ENCODE measurements around the gene CDC6. TPM values are rescaled to one million over a fixed set of nuclear protein-coding genes. Genes with fewer than 3 reads are reported as not detected.

CDC6 gene
- total RNA-seq, 4 donors from 2014 or later = 0.27 to 0.75 (median 0.66) TPM; not detected in 1

DNA sequence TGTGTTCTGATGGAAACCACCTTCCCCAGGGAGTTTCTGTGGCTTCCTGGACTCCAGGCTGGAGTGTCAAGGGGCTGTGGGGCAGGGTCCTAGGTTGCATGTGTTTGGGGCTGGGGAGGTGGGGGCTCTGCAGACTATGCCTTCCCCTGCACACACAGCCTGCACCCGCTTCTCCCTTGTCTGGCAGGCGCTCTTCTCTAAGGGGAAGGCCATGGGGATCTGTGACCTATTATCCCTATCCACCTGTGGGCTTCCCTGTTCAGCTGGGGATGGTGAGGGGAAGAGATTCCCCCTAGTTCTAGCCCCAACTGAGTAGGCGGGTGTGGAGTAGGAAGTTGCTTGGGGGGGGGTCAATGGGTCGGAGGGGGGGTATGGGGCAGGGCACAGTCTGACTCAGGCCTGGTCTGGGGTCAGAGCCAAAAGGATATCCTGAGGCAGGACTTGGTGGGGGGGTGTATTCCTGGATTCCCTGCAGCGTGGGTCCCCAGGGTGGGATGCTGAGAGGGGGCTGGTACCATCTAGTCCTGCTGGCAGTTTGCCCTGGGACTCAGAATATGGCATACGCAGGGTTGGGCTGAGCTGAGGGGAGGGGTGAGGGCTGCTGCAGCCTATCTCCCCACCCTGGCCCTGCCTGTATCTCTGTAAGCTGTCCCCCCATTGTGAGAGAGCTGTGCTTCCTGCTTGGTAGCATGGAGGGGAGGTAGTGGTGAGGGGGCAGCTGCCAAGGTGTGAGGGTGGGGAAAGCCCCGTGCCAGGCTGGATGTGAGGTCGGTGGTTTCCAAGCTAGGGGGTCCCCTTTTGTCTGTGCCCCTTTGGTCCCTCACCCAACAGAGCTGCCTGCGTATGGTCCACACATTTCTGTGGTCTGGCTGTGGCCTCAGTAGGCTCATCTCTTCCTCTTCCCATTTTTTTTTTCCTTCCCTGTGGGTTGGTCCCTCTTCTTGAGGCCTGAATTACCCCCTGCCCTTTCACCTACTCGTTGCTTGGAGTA is 36.0 kb downstream of the CDC6 start:
- peak overlapping the region; percentile 82 to 100 (median 90) for H3K4me3 ChIP-seq
- intact Hi-C loops (cut with DNase I; ENCODE audit: low total_unique reads) = no loop called here

GRCh38 chr17:40325156-40326013 is 37.7 kb downstream of the CDC6 start:
- Histone ChIP-seq H3K27ac (peak overlapping the region; percentile 95 to 100 (median 98)), H3K36me3 (no peaks in the 10 kb centered on the region), H3K27me3 (no peaks in the 10 kb centered on the region), H3K9me3 (no peaks in the 10 kb centered on the region), H3K4me3 (no peak overlapping the region), H3K4me1 (peaks cover 95 to 100% of the 10 kb centered on the region in 2 donors)
- DNase-seq (no peak), ATAC-seq (no peak)
- no peak for TF ChIP-seq POLR2A (IDR thresholded peaks at IDR 0.05)
- TF ChIP-seq, protein P1, sequence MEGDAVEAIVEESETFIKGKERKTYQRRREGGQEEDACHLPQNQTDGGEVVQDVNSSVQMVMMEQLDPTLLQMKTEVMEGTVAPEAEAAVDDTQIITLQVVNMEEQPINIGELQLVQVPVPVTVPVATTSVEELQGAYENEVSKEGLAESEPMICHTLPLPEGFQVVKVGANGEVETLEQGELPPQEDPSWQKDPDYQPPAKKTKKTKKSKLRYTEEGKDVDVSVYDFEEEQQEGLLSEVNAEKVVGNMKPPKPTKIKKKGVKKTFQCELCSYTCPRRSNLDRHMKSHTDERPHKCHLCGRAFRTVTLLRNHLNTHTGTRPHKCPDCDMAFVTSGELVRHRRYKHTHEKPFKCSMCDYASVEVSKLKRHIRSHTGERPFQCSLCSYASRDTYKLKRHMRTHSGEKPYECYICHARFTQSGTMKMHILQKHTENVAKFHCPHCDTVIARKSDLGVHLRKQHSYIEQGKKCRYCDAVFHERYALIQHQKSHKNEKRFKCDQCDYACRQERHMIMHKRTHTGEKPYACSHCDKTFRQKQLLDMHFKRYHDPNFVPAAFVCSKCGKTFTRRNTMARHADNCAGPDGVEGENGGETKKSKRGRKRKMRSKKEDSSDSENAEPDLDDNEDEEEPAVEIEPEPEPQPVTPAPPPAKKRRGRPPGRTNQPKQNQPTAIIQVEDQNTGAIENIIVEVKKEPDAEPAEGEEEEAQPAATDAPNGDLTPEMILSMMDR (IDR thresholded peaks at IDR 0.05 in 4 of 5, conservative IDR thresholded peaks at IDR 0.05 in 1 of 5) = no peak
- in situ Hi-C loops (cut with MboI; ENCODE audit: low sequenced_read_pairs in 4 of 4) = no loop called here
- intact Hi-C loops (cut with DNase I; ENCODE audit: low total_unique reads) = no loop called here

More for the DNA sequence above, 36.0 kb downstream of the CDC6 start:
- H3K27me3 ChIP-seq = no peaks in the 10 kb centered on the region
- TF ChIP-seq POLR2A (IDR thresholded peaks at IDR 0.05) = no peak
- TF ChIP-seq, protein P1 (IDR thresholded peaks at IDR 0.05 in 4 of 5, conservative IDR thresholded peaks at IDR 0.05 in 1 of 5) = no peak
- H3K36me3 ChIP-seq = no peaks in the 10 kb centered on the region
- ATAC-seq = no peak
- DNase-seq = peak in 1 of 2 donors; percentile 59
- no peaks in the 10 kb centered on the region for H3K9me3 ChIP-seq
- peak overlapping the region; percentile 95 to 100 (median 98) for H3K27ac ChIP-seq
- in situ Hi-C loops (cut with MboI; ENCODE audit: low sequenced_read_pairs in 4 of 4) = no loop called here
- peaks cover 88 to 99% of the 10 kb centered on the region in 2 donors for H3K4me1 ChIP-seq

DNA sequence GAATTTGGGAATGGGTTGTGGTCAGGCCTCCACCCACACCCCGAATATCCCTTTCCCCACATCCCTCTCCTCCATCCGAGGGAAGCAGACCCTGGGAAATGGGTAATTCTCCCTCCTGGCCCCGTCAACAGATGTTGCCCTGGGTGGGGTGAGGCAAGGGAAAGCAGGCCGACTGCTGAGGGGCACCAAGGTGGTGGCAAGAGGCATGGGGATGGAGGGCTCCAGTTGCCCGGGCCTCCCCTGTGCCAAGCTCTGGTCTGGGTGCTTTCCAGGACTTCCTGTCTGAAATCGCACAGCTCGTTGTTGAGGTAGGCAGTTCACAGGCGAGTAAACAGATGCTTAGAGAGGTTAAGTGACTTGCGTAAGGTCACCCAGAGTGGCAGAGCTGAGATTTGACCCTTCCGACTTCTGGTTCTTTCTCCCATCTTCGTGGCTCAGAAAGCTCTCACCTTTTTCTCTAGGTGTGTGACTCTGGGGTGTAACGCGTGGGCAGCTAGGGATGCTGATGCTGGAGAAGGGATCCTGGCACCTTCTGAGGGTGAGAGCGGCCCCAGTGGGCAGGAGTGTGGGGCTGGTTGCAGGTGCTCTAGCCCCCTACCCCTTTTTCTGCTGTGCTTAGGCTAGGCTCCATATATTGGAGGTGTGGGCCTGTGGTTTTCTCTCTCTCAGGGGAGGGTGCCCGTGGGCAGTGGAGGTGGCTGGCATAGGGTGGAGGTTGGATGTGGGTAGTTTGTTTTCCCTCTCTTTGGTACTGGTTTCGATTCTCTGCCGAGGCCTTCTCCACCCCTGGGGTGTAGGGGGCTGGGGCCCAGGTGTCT is 38.5 kb downstream of the CDC6 start:
- Histone ChIP-seq H3K27ac (peak overlapping the region; percentile 95 to 100 (median 98)), H3K36me3 (no peaks in the 10 kb centered on the region), H3K4me1 (peaks cover 100% of the 10 kb centered on the region in 2 donors), H3K9me3 (no peaks in the 10 kb centered on the region), H3K27me3 (no peaks in the 10 kb centered on the region), H3K4me3 (peak overlapping the region in 1 of 4 donors; percentile 6)
- no peak for ATAC-seq
- in situ Hi-C loops (cut with MboI; ENCODE audit: low sequenced_read_pairs in 4 of 4) = no loop called here
- DNase-seq = peak in 1 of 2 donors; percentile 72
- intact Hi-C loops (cut with DNase I; ENCODE audit: low total_unique reads) = no loop called here
- TF ChIP-seq, protein P1 (IDR thresholded peaks at IDR 0.05 in 4 of 5, conservative IDR thresholded peaks at IDR 0.05 in 1 of 5) = no peak
- no peak for TF ChIP-seq POLR2A (IDR thresholded peaks at IDR 0.05)

DNA sequence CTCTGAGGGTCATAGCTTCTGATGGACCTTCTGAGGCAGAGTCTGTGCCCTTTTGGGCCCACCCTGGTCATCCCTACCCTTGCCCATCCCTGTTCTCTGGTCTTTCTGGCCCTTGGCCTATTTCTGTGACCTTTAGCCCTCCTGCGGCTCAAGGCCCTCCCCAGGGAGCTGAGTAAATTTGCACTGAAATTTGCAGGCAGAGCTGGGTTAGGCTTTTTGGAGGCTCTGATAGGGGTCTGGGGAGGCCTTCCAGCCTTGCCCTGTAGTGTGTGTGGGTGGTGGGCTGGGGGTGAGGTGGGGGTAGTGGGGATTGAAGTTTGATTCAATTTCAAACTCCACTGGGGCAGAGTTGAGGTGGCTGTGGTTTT is 39.1 kb downstream of the CDC6 start:
- Histone ChIP-seq H3K4me1 (peaks cover 100% of the 10 kb centered on the region in 2 donors), H3K27me3 (no peaks in the 10 kb centered on the region), H3K4me3 (peak overlapping the region in 1 of 4 donors; percentile 6), H3K27ac (peak overlapping the region; percentile 95 to 100 (median 98)), H3K9me3 (no peaks in the 10 kb centered on the region), H3K36me3 (no peaks in the 10 kb centered on the region)
- no peak for TF ChIP-seq POLR2A (IDR thresholded peaks at IDR 0.05)
- TF ChIP-seq, protein P1 (IDR thresholded peaks at IDR 0.05 in 4 of 5, conservative IDR thresholded peaks at IDR 0.05 in 1 of 5) = no peak
- ATAC-seq (no peak), DNase-seq (no peak)
- in situ Hi-C loops (cut with MboI; ENCODE audit: low sequenced_read_pairs in 4 of 4) = no loop called here
- intact Hi-C loops (cut with DNase I; ENCODE audit: low total_unique reads) = no loop called here

Measured in gastrocnemius medialis (tissue), 4 donors.